HG03139 (cell line): ENCODE measurements around the gene RIMS1.
"Not testable (repeated sequence)": the region's sequence is repeated elsewhere in the genome, so short reads cannot be mapped to it uniquely, and the experiment has no call there.

Source experiments
- ATAC-seq: cut with Tn5 transposase; IDR thresholded peaks from one replicate; pipeline ENCODE4 v1.9.1; 2021; ENCODE audit not compliant: unreplicated experiment

Gene RIMS1

GRCh38 chr6:72322771-72323170 lies 436.4 kb downstream of the RIMS1 start:
- no peak for ATAC-seq

- no peak for ATAC-seq
These were observed 438.2 kb downstream of the RIMS1 start for GRCh38 chr6:72324591-72324990.

GRCh38 chr6:72328775-72329174 lies 442.4 kb downstream of the RIMS1 start:
- ATAC-seq: no peak

- not testable (repeated sequence) for ATAC-seq
These were observed 448.9 kb downstream of the RIMS1 start for GRCh38 chr6:72335203-72335602.

- no peak for ATAC-seq
These were observed 462.6 kb downstream of the RIMS1 start for GRCh38 chr6:72348926-72349325.

- no peak for ATAC-seq
These were observed 464.0 kb downstream of the RIMS1 start for GRCh38 chr6:72350296-72350881.

- no peak for ATAC-seq
These were observed 477.7 kb downstream of the RIMS1 start for GRCh38 chr6:72363844-72364740.

- ATAC-seq: no peak
These were observed 479.4 kb downstream of the RIMS1 start for GRCh38 chr6:72365773-72366172.

GRCh38 chr6:72367439-72367838 lies 481.1 kb downstream of the RIMS1 start:
- no peak for ATAC-seq

- no peak for ATAC-seq
These were observed 485.1 kb downstream of the RIMS1 start for GRCh38 chr6:72371473-72371872.

- no peak for ATAC-seq
These were observed 487.8 kb downstream of the RIMS1 start for GRCh38 chr6:72374172-72374571.

- no peak for ATAC-seq
These were observed 488.5 kb downstream of the RIMS1 start for GRCh38 chr6:72374857-72375256.

GRCh38 chr6:72376736-72377135 lies 490.4 kb downstream of the RIMS1 start:
- no peak for ATAC-seq

GRCh38 chr6:72381076-72381475 lies 494.7 kb downstream of the RIMS1 start:
- no peak for ATAC-seq

- peak; percentile 96 for ATAC-seq
These were observed 496.5 kb downstream of the RIMS1 start for GRCh38 chr6:72382602-72383529.

GRCh38 chr6:72386324-72386723 lies 500.0 kb downstream of the RIMS1 start:
- no peak for ATAC-seq

GRCh38 chr6:72389698-72390097 lies 503.3 kb downstream of the RIMS1 start:
- ATAC-seq: no peak

- ATAC-seq: no peak
These were observed 504.2 kb downstream of the RIMS1 start for GRCh38 chr6:72390548-72390947.

GRCh38 chr6:72401865-72402264 lies 515.5 kb downstream of the RIMS1 start:
- ATAC-seq: no peak

- no peak for ATAC-seq
These were observed 517.1 kb downstream of the RIMS1 start for GRCh38 chr6:72403413-72403812.

GRCh38 chr6:72406517-72406916 lies 520.2 kb downstream of the RIMS1 start:
- peak; percentile 49 for ATAC-seq
